HUDEP-2 (cell line): ENCODE data around the gene KCNIP1.

Experiments
- DNase-seq, 76 experiments: peaks; one replicate each; lab custom pipeline; 2025; ENCODE audit not compliant: unreplicated experiment in 76 of 76; lab: John Stamatoyannopoulos, UW

The KCNIP1 gene

DNA sequence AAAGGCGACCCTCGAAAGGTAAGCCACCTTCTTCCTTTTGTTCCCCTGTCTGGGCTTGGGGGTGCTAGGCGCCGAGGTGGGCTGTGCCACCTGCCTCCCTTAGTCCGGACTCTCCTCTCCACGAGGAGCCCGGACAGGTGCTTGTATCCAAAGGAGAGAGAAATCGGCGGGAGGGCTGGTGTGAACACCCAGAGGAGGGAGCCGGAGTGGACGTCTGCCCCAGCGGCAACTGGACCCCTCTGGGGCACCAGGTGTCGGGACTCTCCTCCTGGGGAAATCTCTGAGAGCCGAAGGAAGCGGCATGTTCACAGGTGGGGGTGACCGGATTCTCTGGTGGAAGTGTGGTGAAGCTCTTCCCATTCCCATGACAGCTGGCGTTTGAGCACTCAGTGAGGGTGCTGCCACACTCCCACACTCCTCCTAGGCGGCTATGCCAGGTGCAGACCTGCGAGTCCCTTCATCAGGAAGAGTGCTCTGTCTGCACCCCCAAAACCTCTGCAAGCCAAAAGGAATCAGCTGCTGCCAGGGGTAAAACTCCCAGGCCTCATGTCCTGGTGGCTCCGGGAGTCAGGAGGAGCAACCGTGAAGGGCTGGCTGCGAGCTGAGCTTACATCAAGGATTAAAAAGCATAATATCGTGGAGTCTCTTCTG, 921 bp downstream of the KCNIP1 start:
- DNase-seq, result no peak

DNA sequence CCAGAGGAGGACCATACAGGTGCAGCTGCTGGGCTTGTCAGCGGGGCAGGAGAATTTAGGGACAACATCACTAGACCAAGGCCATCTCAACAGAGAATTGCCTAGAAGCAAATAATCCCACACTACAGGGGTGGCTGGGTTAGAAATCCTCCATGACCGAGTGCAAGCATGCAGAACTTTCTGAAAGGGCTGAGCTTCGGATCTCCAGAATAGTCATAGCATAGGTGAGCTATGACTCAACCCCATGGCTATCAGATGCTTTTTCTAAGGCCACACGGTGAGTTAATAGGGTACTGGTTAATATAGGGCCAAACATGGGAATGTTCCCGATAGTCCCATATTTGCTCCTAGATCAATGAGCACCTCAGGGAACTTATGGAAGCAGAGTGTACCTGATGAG, 4.2 kb downstream of the KCNIP1 start:
- DNase-seq, result no peak

DNA sequence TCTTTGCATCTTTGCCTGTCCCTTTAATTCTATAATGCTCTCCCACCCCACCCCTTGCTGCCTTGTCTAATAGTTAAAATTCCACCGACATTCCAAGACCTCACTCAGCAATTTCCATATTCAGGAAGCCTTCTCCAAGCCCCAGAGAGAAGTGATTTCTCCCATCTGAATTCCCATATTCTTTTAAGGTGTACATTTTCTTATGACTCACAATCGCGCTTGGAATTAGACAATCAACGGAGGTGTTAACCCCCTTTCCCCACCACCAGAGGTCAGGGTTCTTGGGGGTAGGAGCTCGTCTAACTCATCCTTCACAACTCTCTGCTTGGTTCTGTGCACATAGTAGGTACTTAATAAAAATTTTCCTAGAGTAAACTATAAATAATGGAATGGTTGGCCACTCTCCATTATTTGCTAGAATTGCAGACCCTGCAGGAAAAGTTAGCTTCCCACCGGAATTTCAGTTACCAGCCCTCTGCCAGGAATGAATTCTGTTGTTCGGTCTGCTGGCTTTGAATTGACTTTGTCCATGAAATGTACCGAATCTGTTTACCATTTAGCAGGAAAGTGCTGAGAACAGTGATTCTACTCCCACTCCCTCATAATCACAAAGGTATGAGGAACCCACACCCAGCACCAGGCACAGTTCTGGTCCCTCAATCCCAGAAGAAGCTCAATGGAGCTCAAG, 5.0 kb downstream of the KCNIP1 start:
- DNase-seq, result no peak

DNA sequence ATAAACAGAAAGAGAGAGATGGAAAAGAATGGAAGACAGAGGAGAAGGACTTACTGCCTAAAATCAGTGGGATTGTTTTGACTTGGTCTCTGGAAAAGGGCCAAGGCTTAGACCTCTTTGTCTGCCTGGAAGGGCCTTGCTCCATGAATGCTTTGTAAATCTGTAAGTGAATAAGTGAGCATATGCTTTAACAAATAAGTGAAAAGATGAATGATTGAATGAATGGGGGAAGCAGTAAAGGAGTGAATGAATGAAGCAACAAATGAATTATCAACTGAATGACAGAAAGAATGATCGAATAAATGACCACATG, 5.5 kb downstream of the KCNIP1 start:
- no peak for DNase-seq

DNA sequence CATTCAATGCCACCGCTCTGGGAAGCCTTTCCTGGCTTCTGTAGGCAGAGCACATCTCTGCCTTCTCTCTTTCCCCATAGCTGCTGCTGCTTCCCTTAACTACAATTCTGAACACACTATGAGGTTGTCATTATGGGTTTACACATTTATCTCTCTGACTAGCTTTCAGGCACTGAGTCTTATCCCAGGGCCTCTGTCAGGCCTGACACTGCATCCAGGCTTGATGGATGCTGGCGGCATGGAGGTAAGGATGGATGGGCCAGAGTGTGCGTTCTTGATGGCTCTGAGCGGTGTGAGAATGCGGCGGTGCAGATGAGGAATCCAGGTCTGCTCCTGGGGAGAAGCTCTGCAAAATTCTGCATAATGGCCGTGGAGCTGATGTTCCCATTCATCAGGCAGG, 6.3 kb downstream of the KCNIP1 start:
- DNase-seq, result no peak

DNA sequence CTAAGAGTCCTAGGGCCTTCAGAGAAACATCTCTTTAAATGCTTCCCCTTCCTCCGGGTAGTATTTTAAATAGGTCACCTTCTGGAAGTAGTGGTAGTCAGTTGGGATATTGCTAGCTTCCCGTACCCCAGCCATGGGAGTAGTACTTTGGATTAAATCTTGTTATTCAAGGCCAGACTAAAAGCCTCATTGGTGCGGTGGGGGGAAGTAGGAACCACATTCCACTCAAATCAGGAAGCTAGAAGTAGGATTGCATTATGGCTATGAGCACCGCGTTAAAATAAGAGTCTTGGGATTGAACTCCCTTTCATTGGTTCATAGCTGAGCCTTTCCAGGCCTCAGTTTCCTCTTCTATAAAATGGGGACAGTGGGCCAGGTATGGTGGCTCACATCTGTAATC, 6.7 kb downstream of the KCNIP1 start:
- no peak for DNase-seq

DNA sequence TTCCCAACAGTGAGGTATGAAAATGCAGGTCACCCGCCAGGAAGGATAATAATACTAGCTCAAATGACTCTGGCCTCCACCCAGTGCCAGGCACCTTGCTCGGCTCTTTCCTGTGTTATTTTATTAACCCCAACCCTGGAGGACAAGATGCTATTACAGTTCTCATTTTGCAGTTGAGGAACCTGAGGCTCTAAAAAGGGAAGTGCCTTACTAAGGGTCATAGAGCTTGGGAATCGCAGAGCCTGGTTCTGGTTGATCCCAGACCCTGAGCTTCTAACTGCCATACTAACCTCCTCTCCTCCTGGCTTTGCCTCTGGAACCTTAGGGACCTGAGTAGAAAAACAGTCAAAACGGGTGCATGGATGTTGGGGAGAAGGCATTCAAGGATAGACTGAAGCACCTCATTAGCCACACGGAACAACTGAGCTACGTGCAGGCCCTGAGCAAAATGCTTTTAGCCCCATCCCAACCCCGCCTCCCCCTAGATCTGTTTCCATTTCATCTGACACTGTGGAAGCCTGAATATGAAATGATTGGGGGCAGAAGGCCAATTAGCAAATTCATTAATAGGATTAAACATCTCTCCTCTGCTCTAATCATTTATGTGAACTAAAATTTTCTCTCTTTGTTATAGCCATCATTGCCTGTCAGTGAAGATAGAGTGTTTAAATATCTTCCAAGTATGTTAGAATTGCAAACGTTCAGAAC, 7.9 kb downstream of the KCNIP1 start:
- DNase-seq, result no peak

DNA sequence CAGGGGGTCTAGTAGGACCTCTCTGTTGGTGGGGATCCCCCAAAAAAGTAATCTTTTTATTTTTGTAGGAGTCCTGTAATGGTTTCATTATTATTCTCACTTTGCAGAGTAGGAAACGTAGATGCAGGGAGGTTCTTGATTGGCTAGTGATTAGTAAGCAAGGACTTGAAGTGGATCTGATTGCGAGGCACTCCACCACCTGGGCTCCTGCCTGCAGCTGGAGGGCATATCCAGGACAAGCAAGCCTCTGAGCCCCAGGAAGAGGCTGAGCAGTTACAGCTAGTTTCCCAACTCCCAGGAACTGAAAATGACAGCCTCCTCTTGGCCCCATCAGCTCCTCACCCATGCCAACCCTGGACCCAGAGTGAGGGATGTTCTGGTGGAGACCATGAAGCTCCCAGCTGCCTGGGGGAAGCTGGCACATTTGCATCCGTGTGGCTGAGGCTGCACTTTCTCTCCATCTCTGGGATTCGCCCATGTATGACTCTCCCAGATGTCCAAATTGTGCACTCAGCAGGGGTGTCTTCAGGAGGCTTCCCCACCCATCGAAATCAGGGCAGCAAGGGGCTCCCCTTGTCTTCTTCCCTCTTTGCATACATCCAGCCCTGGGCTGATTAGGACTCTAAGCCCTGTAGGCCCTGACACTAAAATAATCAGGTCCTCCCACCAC, 10.2 kb downstream of the KCNIP1 start:
- DNase-seq, result no peak

DNA sequence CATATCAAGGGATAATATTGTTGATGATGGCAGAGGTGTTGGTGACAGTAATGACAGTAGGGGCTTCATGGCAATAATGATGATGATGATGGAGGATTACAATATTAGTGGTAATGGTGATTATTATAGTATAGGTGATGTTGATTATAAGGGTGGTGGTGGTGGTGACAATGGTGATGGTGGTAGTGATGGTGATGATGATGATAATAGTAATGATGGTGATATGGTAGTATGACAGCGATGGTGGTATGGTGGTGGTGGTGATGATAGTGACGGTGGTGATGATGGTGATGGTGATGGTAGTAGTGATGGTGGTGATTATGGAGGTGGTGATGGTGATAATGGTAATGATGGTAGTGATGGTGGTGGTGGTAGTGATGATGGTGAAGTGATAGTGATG, 13.6 kb downstream of the KCNIP1 start:
- no peak for DNase-seq

DNA sequence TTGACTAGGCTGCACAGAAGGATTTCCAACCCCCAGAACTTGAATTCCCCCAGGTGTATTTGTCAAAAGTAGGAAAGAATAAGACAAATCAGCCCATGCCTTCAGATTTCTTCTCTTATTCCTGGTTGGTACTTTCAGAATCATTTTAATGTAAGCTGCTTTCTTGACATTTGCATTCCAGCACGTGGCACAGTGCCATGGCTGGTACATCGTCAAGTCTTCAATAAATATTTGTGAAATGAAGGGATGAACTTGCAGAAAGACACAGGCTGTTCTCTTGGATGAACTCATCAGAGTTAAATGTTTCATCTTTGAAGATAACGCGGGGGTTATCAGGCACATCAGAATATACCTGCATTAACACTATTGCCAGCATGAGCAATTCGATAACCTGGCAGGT, 14.5 kb downstream of the KCNIP1 start:
- DNase-seq, result no peak

DNA sequence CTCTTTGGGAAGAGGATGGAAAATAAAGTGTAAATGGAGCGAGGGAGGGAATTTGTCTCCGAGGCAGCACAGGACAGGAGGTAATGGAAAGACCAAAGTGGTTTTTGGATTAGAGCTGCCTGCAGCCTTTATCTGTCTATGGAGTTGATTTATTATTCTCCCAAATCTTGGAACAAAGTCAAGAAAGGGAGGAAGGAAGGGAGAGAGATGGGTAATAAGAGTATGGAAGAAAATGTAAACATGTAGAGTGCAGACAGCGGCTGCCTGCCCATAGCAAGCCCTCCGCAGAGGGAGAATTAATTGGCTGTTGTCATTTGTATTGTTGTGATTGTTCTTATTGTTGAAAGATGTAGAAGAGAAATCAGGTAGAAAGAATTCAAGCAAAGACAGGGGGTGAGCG, 15.7 kb downstream of the KCNIP1 start:
- no peak for DNase-seq

DNA sequence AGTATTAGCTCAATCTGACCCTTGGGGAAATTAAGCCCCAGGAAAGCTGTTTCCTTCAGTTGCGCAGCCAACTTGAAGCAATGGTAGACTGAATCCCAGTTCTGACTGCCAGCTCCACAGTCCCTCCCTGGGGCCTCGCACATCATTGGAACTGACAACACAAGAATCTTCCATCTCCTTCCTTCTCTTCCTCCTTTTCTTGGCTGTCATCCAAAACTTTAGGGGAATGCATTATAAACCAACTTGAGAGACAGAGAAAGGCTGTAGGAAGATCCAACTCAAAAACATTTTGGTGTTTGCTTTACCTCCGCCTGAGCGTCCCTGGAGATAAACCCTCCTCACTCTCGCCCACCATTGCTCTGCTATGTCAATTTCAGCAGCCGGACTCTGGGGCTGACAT, 16.6 kb downstream of the KCNIP1 start:
- DNase-seq, result no peak

DNA sequence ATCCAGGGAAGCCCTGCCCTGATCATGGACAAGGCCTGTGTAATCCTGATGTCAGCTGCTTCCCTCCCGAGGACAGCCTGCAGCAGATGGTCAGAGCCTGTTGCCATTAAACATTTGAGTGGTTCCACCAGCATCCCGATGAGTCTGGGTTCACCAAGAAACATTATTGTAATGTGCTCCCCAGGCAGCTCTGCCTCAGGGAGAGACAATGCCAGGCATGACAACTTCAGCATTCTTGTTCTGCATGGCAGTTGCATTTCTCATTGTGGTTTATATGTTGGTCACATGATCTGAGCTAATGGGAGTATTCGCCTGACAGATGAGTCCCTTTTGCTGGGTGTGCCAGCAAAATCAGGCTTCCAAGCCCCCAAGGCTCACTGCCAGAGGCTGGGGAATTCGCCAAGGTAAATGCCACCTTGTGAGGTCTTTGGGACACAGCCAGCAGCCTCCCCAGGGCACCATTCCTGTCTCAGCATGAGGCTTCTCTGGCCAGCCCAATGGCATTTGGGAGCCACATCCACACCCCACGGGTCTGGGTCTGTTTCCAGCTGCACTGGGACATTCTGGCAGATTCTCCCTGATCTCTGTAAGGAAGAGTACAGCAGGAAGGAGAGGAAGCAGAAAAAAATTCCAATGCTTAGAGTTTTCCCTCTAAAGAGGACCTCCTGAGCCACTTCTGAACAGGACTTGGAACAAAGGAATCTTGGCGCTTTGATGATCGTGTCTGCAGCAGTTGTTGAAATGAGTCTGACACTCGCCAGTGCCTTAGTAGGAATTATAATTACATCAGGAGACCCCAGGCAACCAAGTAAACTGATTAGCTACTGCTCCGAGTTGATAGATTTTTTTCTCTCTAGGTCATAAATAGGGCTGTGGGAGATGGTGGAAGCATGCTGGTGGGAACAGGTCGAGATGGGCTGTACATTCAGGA, 18.7 kb downstream of the KCNIP1 start:
- no peak for DNase-seq

DNA sequence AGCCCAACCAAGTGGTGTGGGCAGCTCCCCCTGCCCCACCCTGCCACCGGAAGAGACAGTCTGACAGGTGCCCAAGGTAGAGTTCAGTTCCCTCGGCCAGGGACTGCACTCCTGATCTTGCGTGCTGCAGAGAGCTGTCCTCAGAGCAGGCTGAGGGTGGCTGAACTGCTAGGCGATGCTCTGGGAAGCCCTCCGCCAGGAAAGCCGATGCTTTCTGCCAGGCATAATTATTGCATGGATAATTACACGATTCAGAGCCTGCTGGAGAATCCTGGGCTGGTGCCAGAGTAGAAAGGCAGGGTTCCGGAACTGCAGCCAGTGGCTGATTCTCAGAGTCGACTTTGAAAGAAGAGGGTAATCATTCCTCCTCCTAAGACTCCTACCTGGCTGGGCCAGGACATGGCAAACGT, 19.3 kb downstream of the KCNIP1 start:
- no peak for DNase-seq

DNA sequence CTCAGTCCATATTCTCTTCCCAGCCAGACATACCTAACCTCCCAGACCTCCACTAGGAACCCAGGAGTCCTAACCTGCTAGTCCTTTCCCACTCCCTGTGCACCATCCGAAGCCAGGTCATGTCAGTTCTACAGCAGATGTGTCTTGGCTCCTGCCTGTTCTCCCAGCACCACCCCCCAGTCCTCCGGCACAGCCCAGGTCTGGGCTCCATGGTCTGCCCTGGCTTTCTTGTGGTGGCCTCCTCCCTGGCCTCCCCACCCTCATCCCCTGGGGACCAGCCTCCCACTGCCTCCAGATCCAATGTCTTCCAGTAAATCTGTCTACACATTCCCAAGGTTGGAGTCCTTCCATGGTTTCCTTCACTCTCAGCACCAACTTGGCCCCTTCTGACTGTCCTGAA, 20.0 kb downstream of the KCNIP1 start:
- no peak for DNase-seq

DNA sequence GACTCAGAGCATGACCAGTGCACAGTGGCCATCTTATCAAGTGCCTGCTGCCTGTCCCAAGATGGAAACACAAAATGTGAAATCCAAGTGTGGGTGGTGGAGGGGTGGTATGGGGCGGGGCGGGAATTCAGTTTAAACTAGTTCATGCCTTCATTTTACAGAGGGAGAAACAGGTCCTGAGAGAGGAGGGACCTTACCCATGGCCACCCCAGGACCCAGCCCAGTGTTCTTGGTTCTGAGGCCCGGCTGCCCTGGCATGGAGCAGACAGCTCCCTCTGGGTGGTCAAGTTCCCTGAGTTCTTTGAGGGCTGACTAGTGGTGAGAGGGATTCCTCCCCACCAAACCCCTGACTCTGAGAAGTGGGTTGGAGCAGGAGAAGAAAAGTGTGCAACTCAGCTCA, 20.8 kb downstream of the KCNIP1 start:
- DNase-seq, result no peak

DNA sequence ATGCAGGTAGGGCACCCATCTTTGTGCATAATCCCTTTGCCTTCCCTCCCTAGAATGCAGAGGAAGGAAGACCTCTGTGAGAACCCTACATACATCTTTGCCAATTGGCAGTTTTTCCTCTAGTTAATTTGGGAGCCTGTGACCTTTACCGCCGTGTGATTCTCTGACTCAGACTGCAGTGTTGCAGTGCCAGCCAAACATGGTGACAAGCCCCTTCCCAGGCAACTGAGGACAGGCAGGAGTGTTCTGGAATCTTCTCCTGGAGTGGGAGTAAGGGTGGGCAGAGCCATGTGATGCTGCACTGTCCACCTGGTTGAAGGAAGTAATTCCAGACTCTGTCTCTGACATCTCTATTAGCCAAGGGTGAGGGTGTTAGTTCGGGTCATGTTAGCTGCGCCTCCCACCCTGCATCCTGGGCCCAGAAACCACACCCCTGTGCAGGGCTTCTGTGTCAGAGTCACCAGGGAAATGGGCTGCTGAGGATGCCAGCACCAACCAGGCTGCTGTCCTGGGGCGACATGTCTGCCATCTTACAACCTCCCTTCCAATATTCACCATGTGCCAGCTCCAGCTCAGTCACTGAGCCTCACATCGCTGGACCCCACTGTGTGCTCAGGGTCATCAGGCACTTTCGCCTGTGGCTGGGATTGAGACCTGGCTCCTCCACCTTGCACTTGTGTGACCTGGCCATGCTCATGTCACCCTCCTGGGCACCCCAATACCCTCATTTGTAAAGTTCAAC, 21.8 kb downstream of the KCNIP1 start:
- DNase-seq, result no peak

DNA sequence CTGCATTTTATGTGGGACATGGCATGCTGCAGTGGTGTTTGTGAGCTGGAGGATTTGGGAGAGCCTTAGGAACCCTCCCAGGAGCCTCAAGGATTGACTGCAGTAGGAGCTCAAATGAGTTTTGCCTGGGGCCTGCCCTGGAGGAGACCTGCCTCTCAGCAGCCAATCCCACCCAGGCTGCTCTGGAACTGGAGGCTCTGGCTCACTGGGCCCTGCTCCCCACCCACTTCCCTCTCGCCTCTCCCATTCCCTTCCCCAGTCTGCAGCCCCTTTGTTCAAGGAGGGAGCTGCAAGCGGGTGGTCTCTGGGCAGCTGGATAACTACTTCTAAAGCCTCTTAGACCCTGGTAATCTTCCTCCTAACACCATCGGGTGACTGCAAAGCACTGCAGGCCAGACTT, 24.2 kb downstream of the KCNIP1 start:
- no peak for DNase-seq

DNA sequence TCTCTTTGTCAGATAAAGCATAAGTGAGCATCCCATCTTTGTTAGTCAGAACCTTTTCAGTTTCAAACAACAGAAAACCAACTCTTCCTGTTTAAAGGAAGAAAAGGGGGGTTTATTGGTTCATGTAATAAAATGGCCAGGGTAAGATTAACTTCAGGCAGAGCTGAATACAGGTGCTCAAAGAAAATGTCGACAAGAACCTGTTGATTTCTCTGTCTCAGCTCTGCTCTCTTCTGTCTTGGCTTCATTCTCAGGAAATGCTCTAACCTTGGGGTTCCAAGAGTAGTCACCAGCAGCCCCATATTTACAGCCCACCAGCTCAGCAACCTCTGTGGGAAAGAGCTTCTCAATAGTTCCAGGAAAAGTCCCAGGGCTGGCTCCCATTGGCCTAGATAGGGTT, 25.2 kb downstream of the KCNIP1 start:
- DNase-seq, result no peak

DNA sequence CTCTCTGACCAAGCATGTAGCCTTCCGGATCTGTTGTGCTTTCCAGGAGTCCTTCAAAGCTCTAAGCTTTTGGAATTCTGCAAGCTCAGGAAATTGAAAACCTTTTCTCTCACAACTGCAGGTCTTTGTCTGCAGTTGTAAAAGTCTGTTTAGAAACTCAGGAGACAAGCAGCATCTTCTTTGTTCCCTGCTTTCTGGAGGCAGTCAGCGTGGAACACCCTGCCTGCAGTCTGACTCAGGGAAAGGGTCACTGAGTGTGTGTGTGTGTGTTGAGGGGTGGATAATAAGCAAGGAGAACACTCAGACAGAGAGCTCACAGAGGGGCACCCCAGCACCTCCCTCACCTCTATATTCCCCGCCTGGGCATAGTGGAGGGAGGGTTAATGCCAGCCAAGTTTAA, 29.1 kb downstream of the KCNIP1 start:
- no peak for DNase-seq
